Osteoblast (primary cell): Measurements from ENCODE around the gene OTOG. TPM values are rescaled to one million over a fixed set of nuclear protein-coding genes. Genes with fewer than 3 reads are reported as not detected.
A peak's percentile ranks its signal among the peaks of the same experiment; 100 is the strongest.

Experiments
- DNase-seq: peaks from one replicate; pipeline ENCODE4 v3.0.0; 2011; ENCODE audit warnings: low spot score, mixed read lengths; ENCODE audit not compliant: insufficient read length; ENCODE audit errors: missing footprints
- H2AFZ ChIP-seq: 2 replicates; pipeline ENCODE4 v1.6.0; 2011; ENCODE audit warnings: mild to moderate bottlenecking, low read length
- H3K27ac ChIP-seq: 2 replicates; pipeline ENCODE4 v1.5.1; 2011; ENCODE audit warnings: mild to moderate bottlenecking, low read depth, low read length, moderate library complexity
- H3K27me3 ChIP-seq: 2 replicates; pipeline ENCODE4 v1.6.0; 2012; ENCODE audit warnings: mild to moderate bottlenecking, control low read depth, inconsistent platforms, low read length, moderate library complexity; ENCODE audit not compliant: insufficient read depth
- H3K36me3 ChIP-seq: 2 replicates; pipeline ENCODE4 v1.5.1; 2011; ENCODE audit warnings: mild to moderate bottlenecking, low read length, control low read depth, moderate library complexity; ENCODE audit not compliant: insufficient read depth
- H3K4me1 ChIP-seq: 2 replicates; pipeline ENCODE4 v1.5.1; 2011; ENCODE audit warnings: mild to moderate bottlenecking, low read length, control low read depth, moderate library complexity; ENCODE audit not compliant: insufficient read depth
- H3K4me2 ChIP-seq: 2 replicates; pipeline ENCODE4 v1.6.0; 2011; ENCODE audit warnings: mild to moderate bottlenecking, low read length; ENCODE audit not compliant: insufficient read depth
- H3K4me3 ChIP-seq: fragments of 200-600 bp; sonication (generic); 3 replicates; pipeline ENCODE4 v1.5.1; 2012; ENCODE audit warnings: mild to moderate bottlenecking, low read length, inconsistent platforms; ENCODE audit not compliant: insufficient read depth
- H3K79me2 ChIP-seq: 2 replicates; pipeline ENCODE4 v1.6.0; 2012; ENCODE audit warnings: mild to moderate bottlenecking, low read length, control low read depth, inconsistent platforms; ENCODE audit not compliant: insufficient read depth
- H3K9me3 ChIP-seq: 2 replicates; pipeline ENCODE4 v1.5.1; 2011; ENCODE audit warnings: low read depth, low read length, control low read depth
- H4K20me1 ChIP-seq: 2 replicates; pipeline ENCODE4 v1.6.0; 2012; ENCODE audit warnings: mild to moderate bottlenecking, low read length, control low read depth; ENCODE audit not compliant: insufficient read depth
- CTCF ChIP-seq: IDR thresholded peaks from 2 replicates; pipeline ENCODE4 v1.5.1; 2011; ENCODE audit warnings: mild to moderate bottlenecking, low read depth, low read length, moderate library complexity; ENCODE audit errors: extremely low read depth
- total RNA-seq: library from RNA; depleted of rRNA; stranded (reverse); fragments of >200 nt; gene quantifications from 2 replicates; pipeline ENCODE4 v1.2.3, GENCODE V29; 2012

The OTOG gene
- total RNA-seq, 1 donor: not detected

GRCh38 chr11:17574141-17575091 is 27.4 kb downstream of the OTOG start:
- Histone ChIP-seq H3K79me2 (no peaks in the 10 kb centered on the region), H3K4me2 (no peak overlapping the region), H3K4me3 (no peak overlapping the region), H4K20me1 (no peaks in the 10 kb centered on the region), H3K27ac (no peak overlapping the region), H3K9me3 (no peaks in the 10 kb centered on the region), H3K27me3 (peaks cover 9% of the 10 kb centered on the region), H3K4me1 (no peaks in the 10 kb centered on the region), H2AFZ (no peak overlapping the region), H3K36me3 (no peaks in the 10 kb centered on the region)
- TF ChIP-seq CTCF: no peak
- DNase-seq: peak; percentile 41

GRCh38 chr11:17575431-17576425 is 28.7 kb downstream of the OTOG start:
- H3K27me3 ChIP-seq: peaks cover 6% of the 10 kb centered on the region
- TF ChIP-seq CTCF: no peak
- H3K9me3 ChIP-seq: no peaks in the 10 kb centered on the region
- H2AFZ ChIP-seq: no peak overlapping the region
- no peak overlapping the region for H3K27ac ChIP-seq
- no peaks in the 10 kb centered on the region for H3K4me1 ChIP-seq
- H3K79me2 ChIP-seq: no peaks in the 10 kb centered on the region
- H4K20me1 ChIP-seq: no peaks in the 10 kb centered on the region
- H3K4me2 ChIP-seq: no peak overlapping the region
- no peak overlapping the region for H3K4me3 ChIP-seq
- H3K36me3 ChIP-seq: no peaks in the 10 kb centered on the region
- peak; percentile 61 for DNase-seq

- Histone ChIP-seq H3K79me2 (no peaks in the 10 kb centered on the region), H3K9me3 (no peaks in the 10 kb centered on the region), H3K4me1 (no peaks in the 10 kb centered on the region), H3K27me3 (peaks cover 3% of the 10 kb centered on the region), H3K4me2 (no peak overlapping the region), H4K20me1 (no peaks in the 10 kb centered on the region), H3K27ac (no peak overlapping the region), H3K4me3 (no peak overlapping the region), H3K36me3 (no peaks in the 10 kb centered on the region), H2AFZ (no peak overlapping the region)
- peak; percentile 27 for DNase-seq
- no peak for TF ChIP-seq CTCF
Observed at GRCh38 chr11:17578296-17578695, 31.2 kb downstream of the OTOG start.
